ENCODE measurements around the gene AMY2A. TPM values are rescaled to one million over a fixed set of nuclear protein-coding genes. Genes with fewer than 3 reads are reported as not detected.

Gene AMY2A
- total and polyA plus RNA-seq, 2 donors (not counting 3 experiments of a cell fraction or from before 2014, with no cell fraction given): not detected

Small RNA genes lying within 50 kb of the gene (small RNA-seq; reads per million reads assigned to genes)
- gene AC105272.1 (ENCODE audit: insufficient read depth, insufficient read length, low read depth, low replicate concordance): not detected

Other genes starting within 250 kb of the AMY2A start
- gene RNPC3, start 91.7 kb upstream of the AMY2A start, total RNA-seq: 12.2 and 16.7 TPM in 2 replicates
- 9.2 and 11.5 TPM in 2 replicates for gene RNPC3, start 91.7 kb upstream of the AMY2A start, polyA plus RNA-seq
- gene AMY2B, start 45.8 kb upstream of the AMY2A start, total RNA-seq: 1.2 and 1.8 TPM in 2 replicates
- 0.53 and 1.0 TPM in 2 replicates for gene AMY2B, start 45.8 kb upstream of the AMY2A start, polyA plus RNA-seq
- not detected in 2 replicates for gene AMY1A, start 38.3 kb downstream of the AMY2A start, total RNA-seq
- not detected in 2 replicates for gene AMY1A, start 38.3 kb downstream of the AMY2A start, polyA plus RNA-seq
- gene AMY1B, start 78.8 kb downstream of the AMY2A start, total RNA-seq: not detected in 2 replicates
- gene AMY1B, start 78.8 kb downstream of the AMY2A start, polyA plus RNA-seq: not detected in 2 replicates
- not detected in 2 replicates for gene AMY1C, start 132.5 kb downstream of the AMY2A start, total RNA-seq
- not detected in 2 replicates for gene AMY1C, start 132.5 kb downstream of the AMY2A start, polyA plus RNA-seq

Data from endothelial cell of umbilical vein (primary cell).